K562 (cell line): ENCODE measurements around the gene MFSD12. TPM values are rescaled to one million over a fixed set of nuclear protein-coding genes. Genes with fewer than 3 reads are reported as not detected.

Experiments
- ATAC-seq: fragments of 200-7000 bp; cut with Tn5 transposase; 3 replicates; pipeline ENCODE4 v1.9.1; 2020; ENCODE audit warnings: moderate library complexity
- BruUV-seq: library from RNA; stranded (reverse); fragments of 400-500 nt; replicated peaks from 2 replicates; lab custom pipeline; 2021; lab: Mats Ljungman, UMichigan
- CTCF ChIA-PET: fragments of 300-600 bp; formaldehyde crosslinking; extraction: SDS; loops from one replicate; lab custom pipeline; 2021; ENCODE audit warnings: low intra/inter-chr PET ratio; lab: Yijun Ruan, JAX
- POLR2A ChIA-PET: fragments of 300-600, 350-650 bp; sonication (Branson Sonifier 250); formaldehyde crosslinking; extraction: SDS; loops from one replicate; lab custom pipeline; 2021; ENCODE audit warnings: antibody characterized with exemption, inconsistent platforms; lab: Yijun Ruan, JAX
- DNase-seq, 4 experiments: peaks; one replicate each; pipeline versions ENCODE4 v3.0.0 to v3.0.0-alpha.2; 2011 to 2018; ENCODE audit warnings: low spot score in 3 of 4, mixed read lengths in 3 of 4; ENCODE audit errors: extremely low read depth in 1 of 4
- FAIRE-seq: peaks from 2 replicates; lab custom pipeline; 2011; peaks lifted over from hg19 to GRCh38; lab: Jason Lieb, UNC
- H2AFZ ChIP-seq: 2 replicates; pipeline ENCODE4 v1.6.0; 2011; ENCODE audit warnings: low read depth, low read length, control low read depth, inconsistent platforms
- H3K27ac ChIP-seq: fragments of 200-600 bp; 3 replicates; pipeline ENCODE4 v1.8.0; 2011; ENCODE audit warnings: low read depth, mild to moderate bottlenecking, control low read depth, inconsistent platforms, low read length, moderate library complexity, mixed read lengths; ENCODE audit errors: extremely low read depth
- H3K27me3 ChIP-seq, 2 experiments: fragments of 300-600 bp in 1 of 2; 2 replicates in 1 of 2; 3 replicates in 1 of 2; pipeline versions ENCODE4 v1.6.0 to v1.8.0; 2011; ENCODE audit warnings: inconsistent platforms in 2 of 2, low read length in 2 of 2, mild to moderate bottlenecking in 1 of 2, mixed read lengths in 1 of 2, moderate library complexity in 1 of 2; ENCODE audit not compliant: control insufficient read depth in 2 of 2, insufficient read depth in 2 of 2
- H3K36me3 ChIP-seq: fragments of 300-600 bp; 3 replicates; pipeline ENCODE4 v1.8.0; 2011; ENCODE audit warnings: mild to moderate bottlenecking, low read length, inconsistent platforms; ENCODE audit not compliant: control insufficient read depth, insufficient read depth
- H3K4me1 ChIP-seq, 2 experiments: fragments of 200-600 bp in 1 of 2; replicated peaks in 1 of 2; 2 replicates in 1 of 2; 3 replicates in 1 of 2; pipeline versions ENCODE4 v1.5.1 to v1.8.0; 2011; ENCODE audit warnings: inconsistent platforms in 2 of 2, low read length in 2 of 2, mild to moderate bottlenecking in 1 of 2, mixed read lengths in 1 of 2, moderate library complexity in 1 of 2; ENCODE audit not compliant: control insufficient read depth in 2 of 2, insufficient read depth in 2 of 2
- H3K4me2 ChIP-seq: 2 replicates; pipeline ENCODE4 v1.6.1; 2011; ENCODE audit warnings: low read length, control low read depth, inconsistent platforms, mixed read lengths; ENCODE audit not compliant: insufficient read depth
- H3K4me3 ChIP-seq: fragments of 200-600 bp; sonication (generic), shearing (Covaris generic); 2 replicates; pipeline ENCODE4 v1.5.1; 2016; ENCODE audit warnings: control low read depth, inconsistent platforms
- H3K79me2 ChIP-seq: fragments of 200-600 bp; 3 replicates; pipeline ENCODE4 v1.8.0; 2011; ENCODE audit warnings: low read length, inconsistent platforms; ENCODE audit not compliant: control insufficient read depth, insufficient read depth
- H3K9ac ChIP-seq, 2 experiments: 2 replicates each; pipeline versions ENCODE4 v1.6.0 to v1.6.1; 2011; ENCODE audit warnings: low read depth in 2 of 2, low read length in 2 of 2, control low read depth in 1 of 2, inconsistent platforms in 1 of 2, mild to moderate bottlenecking in 1 of 2, mixed read lengths in 1 of 2; ENCODE audit not compliant: insufficient read depth in 1 of 2
- H3K9me1 ChIP-seq: one replicate; pipeline ENCODE4 v1.6.0; 2011; ENCODE audit warnings: inconsistent platforms, mild to moderate bottlenecking, low read length, moderate library complexity; ENCODE audit not compliant: control insufficient read depth, insufficient read depth
- H3K9me3 ChIP-seq: replicated peaks from 2 replicates; pipeline ENCODE4 v1.5.1; 2011; ENCODE audit warnings: low read depth, low read length, inconsistent platforms; ENCODE audit not compliant: control insufficient read depth, insufficient read depth
- H4K20me1 ChIP-seq: replicated peaks from 2 replicates; pipeline ENCODE4 v1.6.1; 2011; ENCODE audit warnings: low read length, inconsistent platforms, mixed read lengths; ENCODE audit not compliant: control insufficient read depth, insufficient read depth
- MTA1 ChIP-seq: fragments of 450-650 bp; IDR thresholded peaks from 2 replicates; pipeline ENCODE4 v1.6.1; 2017; ENCODE audit warnings: borderline replicate concordance
- NCOA4 ChIP-seq: fragments of 450-650 bp; IDR thresholded peaks from 2 replicates; pipeline ENCODE4 v1.6.1; 2018; ENCODE audit warnings: mild to moderate bottlenecking; ENCODE audit not compliant: partially characterized antibody
- POLR2G ChIP-seq: fragments of 200-400 bp; formaldehyde crosslinking; IDR thresholded peaks from 2 replicates; pipeline ENCODE4 v1.6.1; 2017; ENCODE audit warnings: low read depth, mild to moderate bottlenecking, antibody characterized with exemption, low read length, moderate library complexity
- SRF ChIP-seq, 2 experiments: fragments of 250-450, 450-650 bp in 1 of 2; sonication (Bioruptor Pico) in 1 of 2; sonication (generic) in 1 of 2; formaldehyde crosslinking; IDR thresholded peaks; 2 replicates each; pipeline versions ENCODE4 v1.5.0 to v1.5.1; 2020 to 2022; ENCODE audit warnings: mild to moderate bottlenecking in 1 of 2, missing genetic modification reagents in 1 of 2
- U2AF2 ChIP-seq: fragments of 200-400 bp; formaldehyde crosslinking; optimal IDR thresholded peaks from 2 replicates; pipeline ENCODE3; 2017; ENCODE audit warnings: low read depth, mild to moderate bottlenecking, low read length
- WGBS: fragments of 100-300 bp; shearing (Covaris generic); methylation state at CpG from one replicate; pipeline ENCODE4 v1.1.6; 2016; ENCODE audit warnings: low coverage, mixed read lengths; ENCODE audit not compliant: insufficient coverage; ENCODE audit errors: missing lambda C conversion rate; 5-methylcytosine and 5-hydroxymethylcytosine counted together
- in situ Hi-C: fragments of 300-500 bp; cut with MboI; formaldehyde crosslinking; loops from 4 replicates; pipeline ENCODE4 v1.15.0; 2018; ENCODE audit warnings: inconsistent platforms, mixed read lengths
- intact Hi-C: fragments of 100-400 bp; cut with micrococcal nuclease; formaldehyde crosslinking; loops from 2 replicates; pipeline ENCODE4 v1.14.2; 2022
- polyA plus RNA-seq, 8 experiments: library from polyadenylated mRNA; depleted of rRNA in 4 of 8; stranded (reverse) in 5 of 8; unstranded in 3 of 8; fragments of >200 nt; fragmentation: Nextera tagmentation in 2 of 8; fragmentation: Illumina TruSeq in 1 of 8; extraction: Ambion mirVana in 2 of 8; extraction: Trizol in 1 of 8; gene quantifications; 2 replicates each; pipeline versions ENCODE4 v1.2.1 to v1.2.3, GENCODE V29; 2011 to 2014; ENCODE audit warnings: inconsistent platforms in 1 of 8, missing spikeins in 1 of 8
- total RNA-seq, 7 experiments: library from RNA; depleted of rRNA in 6 of 7; stranded (reverse); fragments of >200 nt in 6 of 7; fragmentation: Illumina TruSeq in 2 of 7; extraction: Trizol in 2 of 7; gene quantifications; 2 replicates each; pipeline versions ENCODE4 v1.2.1 to v1.2.3, GENCODE V29; 2011 to 2021; ENCODE audit warnings: low replicate concordance in 1 of 7

The MFSD12 gene
- total and polyA plus RNA-seq, 9 of the 15 experiments (the other 6 are each of a cell fraction or from before 2014, with no cell fraction given) = 0.69 to 112 (median 31.8) TPM

- Histone ChIP-seq H3K36me3 (peaks cover 31% of the 10 kb centered on the region; the same call in 2 of the 3 replicates), H3K27ac (no peak overlapping the region), H3K4me1 (peaks cover 4 to 71% of the 10 kb centered on the region in 2 experiments; a peak in 4 of 5 replicates), H3K4me3 (no peak overlapping the region), H3K9me3 (no peaks in the 10 kb centered on the region), H3K27me3 (no peaks in the 10 kb centered on the region), H3K9me1 (peaks cover 8% of the 10 kb centered on the region), H2AFZ (no peak overlapping the region), H3K9ac (peak overlapping the region in 1 of 2 experiments; percentile 28; a peak in 1 of 4 replicates), H4K20me1 (peaks cover 49% of the 10 kb centered on the region), H3K4me2 (no peak overlapping the region), H3K79me2 (peaks cover 82% of the 10 kb centered on the region)
- intact Hi-C loops (no loop called here), in situ Hi-C loops (no loop called here)
- no peak for DNase-seq
- TF ChIP-seq U2AF2 = no peak
- no peak for TF ChIP-seq SRF (CRISPR knock-in tag; IDR thresholded peaks at IDR 0.05)
- no peak for TF ChIP-seq NCOA4
- no peak for TF ChIP-seq MTA1
- TF ChIP-seq POLR2G = peak; percentile 37; the same call in 1 of the 2 replicates
- ChIA-PET CTCF (no interaction called here), POLR2A (no interaction called here)
- 62% methylated on average over 8 of the region's 12 CpGs for WGBS
- no TSS peak for BruUV-seq
- no peak for ATAC-seq
- no peak for FAIRE-seq
These were observed 42.5 kb downstream of the MFSD12 start for GRCh38 chr19:3514930-3515329.
